ENCODE data around the gene PTP4A2. TPM values are rescaled to one million over a fixed set of nuclear protein-coding genes. Genes with fewer than 3 reads are reported as not detected.

Gene PTP4A2
- total and polyA plus RNA-seq, 2 donors (not counting 3 experiments of a cell fraction or from before 2014, with no cell fraction given), result 74.1 to 184 TPM

DNA sequence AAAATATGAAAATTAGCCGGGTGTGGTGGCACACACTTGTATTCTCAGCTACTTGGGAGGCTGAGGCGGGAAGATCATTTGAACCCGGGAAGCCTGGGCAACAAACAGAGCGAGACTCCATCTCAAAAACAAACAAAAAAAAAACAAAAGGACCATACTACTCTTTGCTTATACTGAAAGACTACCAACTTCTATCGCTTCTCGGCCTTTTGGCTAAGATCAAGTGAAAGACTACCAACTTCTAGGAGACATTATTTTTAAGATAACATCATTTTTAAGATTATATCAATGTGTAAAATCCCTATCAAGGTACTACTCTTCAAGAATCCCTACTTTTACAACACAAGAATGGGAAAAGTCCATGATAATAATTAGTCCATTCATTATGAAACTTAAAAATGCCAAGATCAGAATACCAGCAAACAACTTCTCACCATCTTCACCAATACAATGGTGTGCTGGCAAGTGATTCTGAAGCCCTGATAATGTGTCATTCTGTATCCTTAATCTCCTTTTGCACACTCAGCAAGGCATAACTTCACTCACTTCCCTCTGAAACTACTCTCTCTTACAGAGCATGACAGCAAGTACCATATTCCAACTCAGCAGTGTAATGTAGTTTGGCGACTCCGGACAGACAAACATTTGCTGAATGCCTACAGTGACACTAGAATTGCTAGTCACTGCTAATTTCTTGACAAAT, 1.7 kb downstream of the PTP4A2 start:
- intact Hi-C loops (cut with micrococcal nuclease), result loop anchor here (1.0 to 10.0 kb wide), 3 partner anchors 138 to 352 kb away; partner anchors contain the start of gene PEF1

More for the DNA sequence above, 1.7 kb downstream of the PTP4A2 start:
- H3K27ac ChIP-seq (ENCODE audit: insufficient read depth, low read depth, low read length), result peak overlapping the region; percentile 43
- peak overlapping the region; percentile 92 for H3K4me2 ChIP-seq (ENCODE audit: insufficient read depth, low read length)
- dilution Hi-C loops (cut with MboI; ENCODE audit: extremely low pct_ligation_motif_present, low sequenced_read_pairs), result no loop called here
- ChIA-PET CTCF (interaction anchor here (1.3 to 8.7 kb wide), 4 partner anchors 12 to 27 kb away, joined by 5 to 197 read pairs (median 30); no protein-coding TSS in a partner anchor), POLR2A (no interaction called here)
- peak overlapping the region; percentile 69 for H3K9ac ChIP-seq (replicated peaks; ENCODE audit: extremely low read depth, insufficient read depth, low read length)
- peaks cover 57% of the 10 kb centered on the region for H3K4me1 ChIP-seq (ENCODE audit: control insufficient read depth, extremely low read depth, insufficient read depth, low read length)
- peak overlapping the region; percentile 56 to 88 (median 73) for H3K4me3 ChIP-seq (replicated peaks in 1 of 3; ENCODE audit: insufficient read depth in 1 of 3, low read depth in 1 of 3, low read length in 3 of 3)
- BruUV-seq (replicated peaks), result TSS peak; percentile 38
- FAIRE-seq (peak; percentile 72), DNase-seq (ENCODE audit: low read depth, low spot score) (no peak)
- H2AFZ ChIP-seq (ENCODE audit: low read depth, low read length), result no peak overlapping the region
- no peaks in the 10 kb centered on the region for H3K9me3 ChIP-seq (replicated peaks; ENCODE audit: control insufficient read depth, insufficient read depth, low read length)
- H4K20me1 ChIP-seq (replicated peaks; ENCODE audit: control insufficient read depth, extremely low read depth, insufficient read depth, low read length), result no peaks in the 10 kb centered on the region
- H3K27me3 ChIP-seq (ENCODE audit: control insufficient read depth in 2 of 2, insufficient read depth in 2 of 2, low read length in 2 of 2), result no peaks in the 10 kb centered on the region
- peaks cover 64% of the 10 kb centered on the region for H3K79me2 ChIP-seq (ENCODE audit: control insufficient read depth, insufficient read depth, low read length)
- no peaks in the 10 kb centered on the region for H3K9me1 ChIP-seq (replicated peaks; ENCODE audit: control insufficient read depth, extremely low read depth, insufficient read depth, low read length)
- H3K36me3 ChIP-seq (ENCODE audit: control insufficient read depth in 2 of 2, extremely low read depth in 1 of 2, insufficient read depth in 2 of 2, low read length in 2 of 2), result no peaks in the 10 kb centered on the region
- TF ChIP-seq MYC (IDR thresholded peaks at IDR 0.05; ENCODE audit: low read depth, low read length) (no peak), POLR2AphosphoS5 (IDR thresholded peaks at IDR 0.05; ENCODE audit: insufficient read depth, low read depth, low read length) (no peak), JUN (IDR thresholded peaks at IDR 0.05; ENCODE audit: borderline replicate concordance, insufficient read depth, insufficient read length, low read depth) (no peak), FOS (IDR thresholded peaks at IDR 0.05; ENCODE audit: borderline replicate concordance, insufficient read depth, low read length) (no peak), POLR2A (IDR thresholded peaks at IDR 0.05; ENCODE audit: low read depth, low read length) (no peak), EZH2 (IDR thresholded peaks at IDR 0.05; ENCODE audit: borderline replicate concordance, low read depth, low read length, severe bottlenecking) (no peak), CTCF (IDR thresholded peaks at IDR 0.05; ENCODE audit: extremely low read depth in 1 of 2, insufficient read depth in 1 of 2, low read depth in 1 of 2, low read length in 2 of 2) (no peak), GATA2 (IDR thresholded peaks at IDR 0.05; ENCODE audit: insufficient read depth, insufficient read length, low read depth, low read length) (no peak)
- TF ChIP-seq, protein P1, sequence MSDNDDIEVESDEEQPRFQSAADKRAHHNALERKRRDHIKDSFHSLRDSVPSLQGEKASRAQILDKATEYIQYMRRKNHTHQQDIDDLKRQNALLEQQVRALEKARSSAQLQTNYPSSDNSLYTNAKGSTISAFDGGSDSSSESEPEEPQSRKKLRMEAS (IDR thresholded peaks at IDR 0.05; ENCODE audit: insufficient read depth, insufficient read length), result no peak
